Right ventricle myocardium superior (tissue), 1 donor: Measurements from ENCODE around the gene BEX2. TPM values are rescaled to one million over a fixed set of nuclear protein-coding genes. Genes with fewer than 3 reads are reported as not detected.
"Not testable (repeated sequence)": the region's sequence is repeated elsewhere in the genome, so short reads cannot be mapped to it uniquely, and the experiment has no call there.

ENCODE experiments used
- ATAC-seq: fragments of 200-7000 bp; cut with Tn5 transposase; one replicate; pipeline ENCODE4 v1.9.1; 2020; ENCODE audit warnings: mild to moderate bottlenecking; ENCODE audit not compliant: poor library complexity
- DNase-seq: peaks from one replicate; pipeline ENCODE4 v3.0.0-alpha.2; 2020
- intact Hi-C: fragments of 100-400 bp; cut with DNase I; formaldehyde crosslinking; loops from one replicate; pipeline ENCODE4 v1.11.2; 2022
- long read RNA-seq: library from polyadenylated mRNA; unstranded; transcript quantifications from one replicate; pipeline ENCODE4 v2.0.0, GENCODE V29; 2021
- total RNA-seq: library from RNA; stranded (reverse); fragmentation: NEBNext Ultra II Directional; extraction: Animal tissue kit (Norgen Biotek cat#: 25700); gene quantifications from one replicate; pipeline ENCODE4 v1.2.1, GENCODE V29; 2021
- donor health status: DM: no; HTN: yes; CAD: no; lungs with severe emphysema.

BEX2 gene
- 0.75 TPM for total RNA-seq
- long read RNA-seq, partial matches to known transcripts = 0 of 1 reads
- long read RNA-seq, other reads (novel, unspliced or antisense) = 0 of 1 reads

DNA sequence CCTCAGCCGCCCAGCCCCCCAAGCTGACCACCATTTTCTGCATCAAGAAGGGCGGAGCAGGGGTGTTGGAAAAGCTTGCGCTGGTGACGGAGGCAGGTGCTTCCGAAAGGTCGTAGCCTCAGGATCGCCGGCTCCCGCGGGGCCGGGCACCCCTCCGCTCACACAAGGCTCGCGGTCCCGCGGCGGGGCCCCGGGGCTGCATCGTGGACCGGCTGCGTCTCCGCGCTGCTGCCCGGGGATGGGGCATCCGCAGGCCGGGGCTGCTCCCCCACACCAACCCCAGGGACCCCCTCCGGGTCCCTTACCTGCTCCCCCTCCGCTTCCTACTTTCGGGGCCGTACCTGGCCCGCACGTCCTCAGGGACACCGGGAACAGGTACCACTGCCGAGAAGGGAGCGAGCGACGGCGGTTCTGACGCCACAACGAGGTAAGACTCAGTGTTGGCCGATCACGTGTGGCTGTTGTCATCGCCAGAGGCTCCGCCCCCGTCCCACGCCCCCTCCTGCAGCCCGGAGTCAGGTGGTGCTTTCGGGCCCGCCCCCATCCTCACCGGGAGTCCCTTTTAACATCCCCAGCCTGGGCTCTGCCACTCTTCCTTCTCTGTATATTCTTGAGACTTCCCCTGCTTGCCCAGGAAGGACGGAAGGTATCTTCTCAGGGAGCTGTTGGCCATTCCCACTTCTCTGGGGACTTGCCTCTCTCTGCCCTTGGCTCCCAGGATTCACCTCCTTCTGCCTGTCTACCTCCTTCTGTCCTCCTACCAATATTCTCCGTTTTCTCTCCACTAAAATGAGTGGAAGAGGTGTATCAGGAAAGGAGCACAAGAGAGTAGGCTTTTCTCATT, at the start of gene BEX2:
BEX2 (minus strand) TSS at position 436 of the 844 bp plus-strand sequence. CDS start 1,014 bp downstream, outside the sequence.
- intact Hi-C loops = no loop called here
- ATAC-seq (no peak), DNase-seq (peak; percentile 49)

GRCh38 chrX:103360092-103360491, 49.3 kb upstream of the BEX2 start:
- DNase-seq (no peak), ATAC-seq (no peak)
- intact Hi-C loops = no loop called here

DNA sequence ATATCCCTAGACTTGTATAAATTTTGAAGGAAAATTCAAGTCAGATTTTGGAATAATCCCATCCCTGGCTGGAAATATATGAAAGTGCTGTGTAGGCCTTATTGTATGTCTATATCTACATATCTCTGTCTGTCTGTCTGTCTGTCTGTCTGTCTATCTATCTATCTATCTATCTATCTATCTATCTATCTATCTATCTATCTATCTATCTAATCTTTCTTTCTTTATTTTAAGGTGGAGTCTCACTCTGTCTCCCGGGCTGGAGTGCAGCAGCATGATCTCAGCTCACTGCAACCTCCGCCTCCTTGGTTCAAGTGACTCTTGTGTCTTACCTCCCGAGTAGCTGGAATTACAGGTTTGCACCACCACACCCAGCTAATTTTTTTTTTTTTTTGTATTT, 48.8 kb upstream of the BEX2 start:
- intact Hi-C loops, DNase-seq, ATAC-seq: not testable (repeated sequence)

DNA sequence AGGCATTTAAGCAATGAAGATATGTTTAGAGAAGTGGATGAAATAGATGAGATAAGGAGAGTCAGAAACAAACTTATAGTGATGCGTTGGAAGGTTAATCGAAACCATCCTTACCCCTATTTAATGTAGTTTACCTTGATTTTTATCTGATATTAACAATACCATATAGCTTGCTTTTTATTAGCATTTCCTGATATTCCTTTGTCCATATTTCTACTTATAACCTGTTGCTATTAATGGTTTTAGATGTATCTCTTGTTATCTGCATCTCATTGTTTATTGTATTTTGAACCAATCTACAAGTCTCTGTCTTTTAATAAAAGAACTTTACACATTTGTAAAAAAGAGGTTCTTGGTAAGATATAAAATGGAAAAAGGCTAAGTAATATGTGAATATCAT, 47.1 kb upstream of the BEX2 start:
- intact Hi-C loops = no loop called here
- ATAC-seq = no peak
- DNase-seq = no peak

DNA sequence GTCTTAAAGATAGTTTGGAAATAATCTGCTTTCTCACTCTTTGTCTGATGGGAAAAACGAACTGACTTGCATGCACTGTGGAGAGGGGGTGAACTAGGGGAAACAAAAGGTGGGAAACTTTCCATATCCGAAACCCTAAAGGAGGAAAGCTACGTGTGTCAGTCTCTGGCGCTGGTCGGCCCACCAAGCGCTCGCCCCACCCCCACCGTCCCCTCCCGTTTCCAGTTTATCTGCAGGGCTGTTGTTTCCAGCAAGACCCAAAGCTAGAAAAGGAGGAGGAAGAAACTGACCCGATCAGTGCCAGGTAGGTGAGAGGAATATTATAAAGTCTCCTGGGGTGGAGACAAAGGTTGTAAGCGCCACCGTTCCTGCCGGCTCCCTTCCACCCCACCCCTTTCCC, 46.1 kb upstream of the BEX2 start:
- intact Hi-C loops = no loop called here
- ATAC-seq (peak; percentile 88), DNase-seq (no peak)

DNA sequence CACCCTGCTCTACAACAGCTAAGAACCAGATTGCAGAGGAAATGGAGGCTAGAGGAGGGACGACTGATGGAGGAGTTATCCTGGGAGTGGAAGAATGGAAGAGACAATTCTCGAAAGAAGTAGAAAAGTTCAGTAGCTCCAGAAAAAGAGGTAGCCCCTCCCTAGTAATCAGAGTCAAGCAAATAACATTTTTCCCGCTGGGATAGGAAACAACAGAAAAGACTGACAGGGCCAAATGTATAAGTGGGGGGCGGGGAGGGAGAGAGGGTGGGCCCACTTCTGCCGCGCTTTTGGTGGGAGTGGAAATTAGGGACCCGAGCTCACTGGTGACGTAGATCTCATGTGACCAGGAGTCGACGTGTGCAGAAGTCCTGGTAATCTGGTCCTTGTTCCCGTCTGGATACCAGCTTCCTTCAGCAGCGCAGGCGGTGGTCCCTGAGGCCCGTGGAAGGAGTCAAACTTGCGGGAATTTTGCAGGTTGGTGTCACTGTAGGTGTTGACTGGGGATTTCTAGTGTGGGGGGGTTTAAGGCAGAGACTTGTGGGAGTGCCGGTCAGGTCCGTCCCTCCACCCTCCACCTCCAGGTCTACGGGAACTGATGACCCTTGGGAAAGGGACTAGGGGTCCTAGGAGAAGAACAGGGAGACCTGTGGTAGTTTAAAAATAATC, 45.5 kb upstream of the BEX2 start, which contains the start of gene TCEAL9:
TCEAL9 (plus strand) TSS at position 377 of the 669 bp plus-strand sequence. CDS start 1,179 bp downstream, outside the sequence.
- peak; percentile 61 for DNase-seq
- ATAC-seq = peak; percentile 97
- intact Hi-C loops = no loop called here

- intact Hi-C loops = no loop called here
- ATAC-seq (no peak), DNase-seq (no peak)
Observed at GRCh38 chrX:103347682-103348397, 37.0 kb upstream of the BEX2 start.

- DNase-seq = no peak
- ATAC-seq = no peak
- intact Hi-C loops = loop anchor here (5.0 kb wide), 1 partner anchor 123 kb away; no protein-coding TSS in a partner anchor
Observed at GRCh38 chrX:103344606-103345005, 33.8 kb upstream of the BEX2 start.

GRCh38 chrX:103343105-103343504, 32.3 kb upstream of the BEX2 start:
- ATAC-seq = no peak
- intact Hi-C loops = loop anchor here (5.0 kb wide), 1 partner anchor 124 kb away; no protein-coding TSS in a partner anchor
- DNase-seq = no peak

GRCh38 chrX:103338663-103339062, 27.9 kb upstream of the BEX2 start:
- ATAC-seq = no peak
- intact Hi-C loops = no loop called here
- DNase-seq = no peak

DNA sequence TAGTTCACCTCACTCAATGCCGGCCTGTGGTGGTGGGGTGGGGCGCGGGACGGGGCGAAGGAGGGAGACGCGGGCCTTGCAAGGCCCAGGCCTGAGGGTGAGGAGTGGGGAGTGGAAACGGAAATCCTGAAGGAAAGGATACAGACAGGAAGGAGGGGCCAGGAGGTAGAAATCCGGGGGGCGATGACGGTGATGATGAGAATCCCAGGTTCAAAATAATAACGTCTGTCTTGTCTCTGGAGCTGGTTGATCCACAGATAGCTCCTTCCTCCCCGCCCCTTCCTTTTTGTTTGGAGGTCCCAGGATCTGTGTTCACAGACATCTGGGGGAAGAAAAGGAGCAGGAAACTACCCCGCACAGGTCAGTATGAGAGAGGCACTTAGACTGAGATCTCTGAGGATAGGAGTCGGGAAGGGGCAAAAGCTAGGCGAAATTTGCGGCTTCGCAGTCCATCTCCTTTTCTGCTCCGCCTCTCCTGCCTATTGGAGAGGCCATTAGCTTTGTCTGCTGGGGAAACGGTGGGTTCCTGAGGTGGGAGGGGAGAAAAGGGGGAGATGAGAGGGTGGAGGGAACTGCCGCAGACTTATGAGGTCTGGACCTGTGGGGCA, 20.0 kb upstream of the BEX2 start:
- intact Hi-C loops = no loop called here

GRCh38 chrX:103329991-103330390, 19.2 kb upstream of the BEX2 start, which contains the start of gene TCEAL7:
Gene TCEAL7, plus strand, starts transcription at chrX:103330239. Its CDS starts 1,165 bp downstream, at chrX:103331404.
- intact Hi-C loops = no loop called here
- peak; percentile 67 for ATAC-seq
- peak; percentile 57 for DNase-seq

More for the DNA sequence above, 20.0 kb upstream of the BEX2 start:
- ATAC-seq = no peak
- no peak for DNase-seq

DNA sequence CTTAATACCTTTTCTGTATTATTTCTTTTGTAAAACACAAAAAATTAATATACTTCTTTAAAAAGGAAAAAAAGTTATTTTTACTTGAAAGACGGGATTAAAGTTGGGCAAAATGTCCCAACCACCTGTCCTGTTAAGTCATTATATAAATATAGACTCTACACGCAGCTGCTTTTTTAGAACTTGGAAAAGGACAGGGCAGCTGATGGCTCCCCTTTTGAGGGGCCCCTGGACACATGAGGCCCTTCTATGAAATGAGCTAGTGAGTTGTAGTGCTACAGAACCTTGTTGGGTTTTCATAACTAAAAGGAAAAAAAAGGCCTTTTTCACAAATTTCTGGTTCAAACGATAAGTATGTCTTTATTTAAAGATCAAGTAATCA, 600 bp upstream of the BEX2 start:
- intact Hi-C loops = no loop called here
- no peak for ATAC-seq
- DNase-seq = no peak

GRCh38 chrX:103309860-103310554, 783 bp downstream of the BEX2 start:
- intact Hi-C loops = no loop called here
- ATAC-seq (no peak), DNase-seq (no peak)

- ATAC-seq, intact Hi-C loops, DNase-seq: not testable (repeated sequence)
Observed at GRCh38 chrX:103305666-103306065, 5.1 kb downstream of the BEX2 start.

- no peak for DNase-seq
- intact Hi-C loops = no loop called here
- no peak for ATAC-seq
Observed at GRCh38 chrX:103304705-103305104, 6.1 kb downstream of the BEX2 start.

DNA sequence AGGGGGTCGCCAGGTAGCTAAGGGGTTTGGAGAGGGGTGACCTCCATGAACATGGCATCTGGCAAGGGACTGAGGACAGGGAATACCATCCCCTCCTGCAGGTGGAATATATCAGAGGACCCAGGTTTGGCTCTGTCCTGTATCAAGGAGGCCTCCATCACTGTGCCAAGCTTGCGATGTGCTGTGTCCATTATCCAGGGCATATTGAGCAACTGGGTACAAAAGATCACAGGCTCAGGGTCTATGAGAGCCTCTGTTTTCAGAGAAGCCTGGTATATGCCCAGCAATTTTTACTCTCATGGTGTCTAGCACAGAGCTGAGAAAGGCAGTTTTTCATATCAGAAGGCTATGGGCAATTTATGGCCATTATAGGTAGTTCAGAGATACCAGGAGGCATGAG, 17.7 kb downstream of the BEX2 start:
- ATAC-seq (no peak), DNase-seq (no peak)
- intact Hi-C loops = no loop called here

- no peak for DNase-seq
- intact Hi-C loops = no loop called here
- no peak for ATAC-seq
Observed at GRCh38 chrX:103279624-103280023, 31.2 kb downstream of the BEX2 start.
